HCT116 (cell line): ENCODE results near the gene ADARB2. TPM values are rescaled to one million over a fixed set of nuclear protein-coding genes. Genes with fewer than 3 reads are reported as not detected.

ENCODE experiments used
- ATAC-seq: fragments of 200-7000 bp; cut with Tn5 transposase; 2 replicates; pipeline ENCODE4 v1.9.1; 2020; ENCODE audit warnings: mild to moderate bottlenecking, moderate library complexity
- BruUV-seq: library from RNA; stranded (reverse); fragments of 400-500 nt; replicated peaks from 2 replicates; lab custom pipeline; 2021; lab: Mats Ljungman, UMichigan
- CTCF ChIA-PET: fragments of 300-600 bp; sonication (Branson Sonifier 250); formaldehyde crosslinking; loops from one replicate; lab custom pipeline; 2021; ENCODE audit warnings: antibody characterized with exemption; lab: Charles Lee
- POLR2A ChIA-PET: fragments of 300-600, 350-600 bp; sonication (Branson Sonifier 250); formaldehyde crosslinking; loops from one replicate; lab custom pipeline; 2021; ENCODE audit warnings: antibody characterized with exemption; lab: Charles Lee
- RAD21 ChIA-PET, 2 experiments: fragments of 300-600 bp; sonication (Branson Sonifier 250); formaldehyde crosslinking; loops; one replicate each; lab custom pipeline; 2023; ENCODE audit warnings: low total read pairs in 2 of 2; ENCODE audit not compliant: uncharacterized antibody in 2 of 2, unreplicated experiment in 2 of 2, low non-redundant PET in 1 of 2; lab: Charles Lee
- DNase-seq: peaks from one replicate; pipeline ENCODE4 v3.0.0-alpha.2; 2010; ENCODE audit warnings: low read depth, low spot score
- H2AFZ ChIP-seq: fragments of 200-600 bp; shearing (Covaris generic), sonication (generic); 2 replicates; pipeline ENCODE4 v1.6.1; 2017; ENCODE audit warnings: low read depth, mixed run types, mixed read lengths, antibody characterized with exemption, low read length; ENCODE audit not compliant: poor library complexity, severe bottlenecking
- H3K27ac ChIP-seq: 2 replicates; pipeline ENCODE4 v1.5.1; 2012; ENCODE audit warnings: low read depth, low read length
- H3K27me3 ChIP-seq: fragments of 200-600 bp; sonication (generic); 2 replicates; pipeline ENCODE4 v1.6.1; 2016; ENCODE audit warnings: mixed run types, low read length, mixed read lengths; ENCODE audit not compliant: insufficient read depth
- H3K36me3 ChIP-seq, 2 experiments: fragments of 200-500 bp in 1 of 2; fragments of 200-600 bp in 1 of 2; sonication (Bioruptor generic) in 1 of 2; sonication (generic) in 1 of 2; 2 replicates each; pipeline versions ENCODE4 v1.5.1 to v1.6.1; 2014 to 2016; ENCODE audit warnings: low read length in 2 of 2, inconsistent platforms in 1 of 2, mixed read lengths in 1 of 2, mixed run types in 1 of 2; ENCODE audit not compliant: insufficient read depth in 2 of 2, control insufficient read depth in 1 of 2
- H3K4me1 ChIP-seq, 2 experiments: fragments of 200-600 bp in 1 of 2; sonication (generic) in 1 of 2; 2 replicates each; pipeline versions ENCODE4 v1.5.1 to v1.6.1; 2012 to 2017; ENCODE audit warnings: low read length in 2 of 2, inconsistent platforms in 1 of 2, mild to moderate bottlenecking in 1 of 2, mixed read lengths in 1 of 2, mixed run types in 1 of 2, moderate library complexity in 1 of 2; ENCODE audit not compliant: insufficient read depth in 2 of 2, control insufficient read depth in 1 of 2
- H3K4me2 ChIP-seq: fragments of 200-600 bp; sonication (generic); 2 replicates; pipeline ENCODE4 v1.6.1; 2017; ENCODE audit warnings: mixed run types, low read length, mixed read lengths
- H3K4me3 ChIP-seq, 2 experiments: fragments of 200-600 bp in 1 of 2; sonication (generic) in 1 of 2; replicated peaks in 1 of 2; 2 replicates each; pipeline ENCODE4 v1.5.1; 2011 to 2016; ENCODE audit warnings: low read length in 2 of 2, control low read depth in 1 of 2, low read depth in 1 of 2, mild to moderate bottlenecking in 1 of 2, mixed read lengths in 1 of 2, mixed run types in 1 of 2
- H3K79me2 ChIP-seq: fragments of 200-600 bp; sonication (generic); 2 replicates; pipeline ENCODE4 v1.6.1; 2017; ENCODE audit warnings: mild to moderate bottlenecking, mixed run types, low read length, moderate library complexity, mixed read lengths; ENCODE audit not compliant: insufficient read depth
- H3K9ac ChIP-seq: fragments of 200-600 bp; sonication (generic); 2 replicates; pipeline ENCODE4 v1.6.1; 2016; ENCODE audit warnings: low read length, mixed read lengths
- H3K9me2 ChIP-seq: fragments of 200-600 bp; sonication (generic), shearing (Covaris generic); 2 replicates; pipeline ENCODE4 v1.6.1; 2017; ENCODE audit warnings: mixed run types, mild to moderate bottlenecking, moderate library complexity; ENCODE audit not compliant: insufficient read depth
- H3K9me3 ChIP-seq, 2 experiments: fragments of 200-500 bp in 1 of 2; fragments of 200-600 bp in 1 of 2; sonication (Bioruptor generic) in 1 of 2; sonication (generic) in 1 of 2; 2 replicates each; pipeline ENCODE4 v1.6.1; 2014 to 2017; ENCODE audit warnings: low read length in 2 of 2, mixed read lengths in 2 of 2, inconsistent platforms in 1 of 2, low read depth in 1 of 2, mild to moderate bottlenecking in 1 of 2, mixed run types in 1 of 2, moderate library complexity in 1 of 2; ENCODE audit not compliant: control insufficient read depth in 1 of 2, insufficient read depth in 1 of 2
- H4K20me1 ChIP-seq: fragments of 200-600 bp; sonication (generic), shearing (Covaris generic); 2 replicates; pipeline ENCODE4 v1.6.1; 2017; ENCODE audit warnings: mixed run types, mild to moderate bottlenecking, moderate library complexity; ENCODE audit not compliant: insufficient read depth
- CBX3 ChIP-seq: IDR thresholded peaks from 2 replicates; pipeline ENCODE4 v1.6.1; 2012; ENCODE audit warnings: low read depth
- EGR1 ChIP-seq: IDR thresholded peaks from 2 replicates; pipeline ENCODE4 v1.6.1; 2012; ENCODE audit warnings: low read depth
- ELF1 ChIP-seq: IDR thresholded peaks from 2 replicates; pipeline ENCODE4 v1.6.1; 2012; ENCODE audit warnings: low read depth, borderline replicate concordance
- EZH2phosphoT487 ChIP-seq: fragments of 200-600 bp; IDR thresholded peaks from 2 replicates; pipeline ENCODE4 v1.6.1; 2018; ENCODE audit warnings: antibody characterized with exemption, borderline replicate concordance
- FOSL1 ChIP-seq: IDR thresholded peaks from 2 replicates; pipeline ENCODE4 v1.6.1; 2012; ENCODE audit warnings: low read depth
- JUND ChIP-seq: IDR thresholded peaks from 2 replicates; pipeline ENCODE4 v1.6.1; 2012
- POLR2A ChIP-seq: IDR thresholded peaks from 2 replicates; pipeline ENCODE4 v1.7.0; 2011; ENCODE audit warnings: borderline replicate concordance; ENCODE audit not compliant: insufficient read depth, insufficient read length; ENCODE audit errors: extremely low read depth
- POLR2AphosphoS5 ChIP-seq: IDR thresholded peaks from 2 replicates; pipeline ENCODE4 v1.6.1; 2011; ENCODE audit warnings: mild to moderate bottlenecking, low read depth, low read length, moderate library complexity
- RAD21 ChIP-seq: IDR thresholded peaks from 2 replicates; pipeline ENCODE4 v1.6.1; 2012; ENCODE audit warnings: low read depth, mild to moderate bottlenecking
- SP1 ChIP-seq: IDR thresholded peaks from 2 replicates; pipeline ENCODE4 v1.6.1; 2012; ENCODE audit warnings: low read depth
- TCF7L2 ChIP-seq: IDR thresholded peaks from 2 replicates; pipeline ENCODE4 v1.7.0; 2011; ENCODE audit warnings: borderline replicate concordance, inconsistent platforms; ENCODE audit not compliant: insufficient read depth, insufficient read length; ENCODE audit errors: extremely low read depth
- YY1 ChIP-seq: IDR thresholded peaks from 2 replicates; pipeline ENCODE4 v1.6.1; 2011; ENCODE audit warnings: low read length, low read depth, moderate library complexity, mild to moderate bottlenecking; ENCODE audit not compliant: insufficient replicate concordance; ENCODE audit errors: extremely low read depth
- ZFX ChIP-seq: fragments of 450-650 bp; IDR thresholded peaks from 2 replicates; pipeline ENCODE4 v1.6.1; 2017
- intact Hi-C: fragments of 100-400 bp; cut with micrococcal nuclease; formaldehyde crosslinking; loops from 2 replicates; pipeline ENCODE4 v1.10.0; 2022
- total RNA-seq: library from RNA; stranded (reverse); gene quantifications from one replicate; pipeline ENCODE4 v1.2.1, GENCODE V29; 2021; ENCODE audit not compliant: unreplicated experiment
- TF ChIP-seq, protein P1 (sequence below), 3 experiments: fragments of 200-600 bp in 1 of 3; sonication (generic) in 1 of 3; IDR thresholded peaks in 2 of 3; conservative IDR thresholded peaks in 1 of 3; 2 replicates each; pipeline ENCODE4 v1.5.1; 2012 to 2017; ENCODE audit warnings: low read depth in 2 of 3, low read length in 2 of 3, antibody characterized with exemption in 1 of 3, borderline replicate concordance in 1 of 3, control low read depth in 1 of 3, mild to moderate bottlenecking in 1 of 3, mixed read lengths in 1 of 3, mixed run types in 1 of 3, moderate library complexity in 1 of 3; ENCODE audit not compliant: insufficient read depth in 1 of 3
- TF ChIP-seq, protein P2 (sequence below): IDR thresholded peaks from 2 replicates; pipeline ENCODE4 v1.6.1; 2012
- TF ChIP-seq, protein P3 (sequence below): IDR thresholded peaks from 2 replicates; pipeline ENCODE4 v1.6.1; 2012; ENCODE audit warnings: low read depth
- TF ChIP-seq, protein P4 (sequence below): IDR thresholded peaks from 2 replicates; pipeline ENCODE4 v1.6.1; 2011; ENCODE audit warnings: mild to moderate bottlenecking, low read length, moderate library complexity; ENCODE audit not compliant: insufficient replicate concordance; ENCODE audit errors: extremely low read depth

ADARB2 gene
- total RNA-seq, 1 experiment from 2014 or later, result not detected

DNA sequence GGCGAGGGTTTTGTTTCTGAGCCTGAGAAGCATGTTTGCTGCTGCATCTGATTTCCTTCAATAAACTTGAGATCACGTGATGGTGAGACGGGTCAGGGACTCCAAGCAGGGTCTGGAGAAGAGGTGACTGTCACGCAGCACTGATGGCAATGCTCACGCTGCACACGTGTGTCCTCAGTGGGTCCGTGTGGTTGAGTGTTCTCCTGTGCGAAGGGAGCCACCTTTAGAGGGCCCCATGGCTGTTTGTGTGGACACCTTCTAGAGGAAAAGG is 580.8 kb downstream of the ADARB2 start:
- peaks cover 3% of the 10 kb centered on the region; the same call in 1 of the 2 replicates for H3K27me3 ChIP-seq
- CTCF ChIA-PET, result no interaction called here
- no peaks in the 10 kb centered on the region for H3K4me1 ChIP-seq
- H3K9ac ChIP-seq, result no peak overlapping the region
- no peak for TF ChIP-seq EGR1
- TF ChIP-seq RAD21, result no peak
- no peak for TF ChIP-seq JUND
- TF ChIP-seq, protein P1, sequence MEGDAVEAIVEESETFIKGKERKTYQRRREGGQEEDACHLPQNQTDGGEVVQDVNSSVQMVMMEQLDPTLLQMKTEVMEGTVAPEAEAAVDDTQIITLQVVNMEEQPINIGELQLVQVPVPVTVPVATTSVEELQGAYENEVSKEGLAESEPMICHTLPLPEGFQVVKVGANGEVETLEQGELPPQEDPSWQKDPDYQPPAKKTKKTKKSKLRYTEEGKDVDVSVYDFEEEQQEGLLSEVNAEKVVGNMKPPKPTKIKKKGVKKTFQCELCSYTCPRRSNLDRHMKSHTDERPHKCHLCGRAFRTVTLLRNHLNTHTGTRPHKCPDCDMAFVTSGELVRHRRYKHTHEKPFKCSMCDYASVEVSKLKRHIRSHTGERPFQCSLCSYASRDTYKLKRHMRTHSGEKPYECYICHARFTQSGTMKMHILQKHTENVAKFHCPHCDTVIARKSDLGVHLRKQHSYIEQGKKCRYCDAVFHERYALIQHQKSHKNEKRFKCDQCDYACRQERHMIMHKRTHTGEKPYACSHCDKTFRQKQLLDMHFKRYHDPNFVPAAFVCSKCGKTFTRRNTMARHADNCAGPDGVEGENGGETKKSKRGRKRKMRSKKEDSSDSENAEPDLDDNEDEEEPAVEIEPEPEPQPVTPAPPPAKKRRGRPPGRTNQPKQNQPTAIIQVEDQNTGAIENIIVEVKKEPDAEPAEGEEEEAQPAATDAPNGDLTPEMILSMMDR (IDR thresholded peaks at IDR 0.05 in 2 of 3, conservative IDR thresholded peaks at IDR 0.05 in 1 of 3; ENCODE audit: borderline replicate concordance in 1 of 3, insufficient read depth in 1 of 3, low read depth in 2 of 3, low read length in 2 of 3), result no peak
- TF ChIP-seq YY1, result no peak
- TF ChIP-seq, protein P2, sequence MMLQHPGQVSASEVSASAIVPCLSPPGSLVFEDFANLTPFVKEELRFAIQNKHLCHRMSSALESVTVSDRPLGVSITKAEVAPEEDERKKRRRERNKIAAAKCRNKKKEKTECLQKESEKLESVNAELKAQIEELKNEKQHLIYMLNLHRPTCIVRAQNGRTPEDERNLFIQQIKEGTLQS, result no peak
- no peak for TF ChIP-seq POLR2AphosphoS5
- TF ChIP-seq FOSL1, result no peak
- no peak for TF ChIP-seq SP1
- TF ChIP-seq, protein P3, sequence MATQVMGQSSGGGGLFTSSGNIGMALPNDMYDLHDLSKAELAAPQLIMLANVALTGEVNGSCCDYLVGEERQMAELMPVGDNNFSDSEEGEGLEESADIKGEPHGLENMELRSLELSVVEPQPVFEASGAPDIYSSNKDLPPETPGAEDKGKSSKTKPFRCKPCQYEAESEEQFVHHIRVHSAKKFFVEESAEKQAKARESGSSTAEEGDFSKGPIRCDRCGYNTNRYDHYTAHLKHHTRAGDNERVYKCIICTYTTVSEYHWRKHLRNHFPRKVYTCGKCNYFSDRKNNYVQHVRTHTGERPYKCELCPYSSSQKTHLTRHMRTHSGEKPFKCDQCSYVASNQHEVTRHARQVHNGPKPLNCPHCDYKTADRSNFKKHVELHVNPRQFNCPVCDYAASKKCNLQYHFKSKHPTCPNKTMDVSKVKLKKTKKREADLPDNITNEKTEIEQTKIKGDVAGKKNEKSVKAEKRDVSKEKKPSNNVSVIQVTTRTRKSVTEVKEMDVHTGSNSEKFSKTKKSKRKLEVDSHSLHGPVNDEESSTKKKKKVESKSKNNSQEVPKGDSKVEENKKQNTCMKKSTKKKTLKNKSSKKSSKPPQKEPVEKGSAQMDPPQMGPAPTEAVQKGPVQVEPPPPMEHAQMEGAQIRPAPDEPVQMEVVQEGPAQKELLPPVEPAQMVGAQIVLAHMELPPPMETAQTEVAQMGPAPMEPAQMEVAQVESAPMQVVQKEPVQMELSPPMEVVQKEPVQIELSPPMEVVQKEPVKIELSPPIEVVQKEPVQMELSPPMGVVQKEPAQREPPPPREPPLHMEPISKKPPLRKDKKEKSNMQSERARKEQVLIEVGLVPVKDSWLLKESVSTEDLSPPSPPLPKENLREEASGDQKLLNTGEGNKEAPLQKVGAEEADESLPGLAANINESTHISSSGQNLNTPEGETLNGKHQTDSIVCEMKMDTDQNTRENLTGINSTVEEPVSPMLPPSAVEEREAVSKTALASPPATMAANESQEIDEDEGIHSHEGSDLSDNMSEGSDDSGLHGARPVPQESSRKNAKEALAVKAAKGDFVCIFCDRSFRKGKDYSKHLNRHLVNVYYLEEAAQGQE, result no peak
- no peak for TF ChIP-seq ZFX
- TF ChIP-seq, protein P4, sequence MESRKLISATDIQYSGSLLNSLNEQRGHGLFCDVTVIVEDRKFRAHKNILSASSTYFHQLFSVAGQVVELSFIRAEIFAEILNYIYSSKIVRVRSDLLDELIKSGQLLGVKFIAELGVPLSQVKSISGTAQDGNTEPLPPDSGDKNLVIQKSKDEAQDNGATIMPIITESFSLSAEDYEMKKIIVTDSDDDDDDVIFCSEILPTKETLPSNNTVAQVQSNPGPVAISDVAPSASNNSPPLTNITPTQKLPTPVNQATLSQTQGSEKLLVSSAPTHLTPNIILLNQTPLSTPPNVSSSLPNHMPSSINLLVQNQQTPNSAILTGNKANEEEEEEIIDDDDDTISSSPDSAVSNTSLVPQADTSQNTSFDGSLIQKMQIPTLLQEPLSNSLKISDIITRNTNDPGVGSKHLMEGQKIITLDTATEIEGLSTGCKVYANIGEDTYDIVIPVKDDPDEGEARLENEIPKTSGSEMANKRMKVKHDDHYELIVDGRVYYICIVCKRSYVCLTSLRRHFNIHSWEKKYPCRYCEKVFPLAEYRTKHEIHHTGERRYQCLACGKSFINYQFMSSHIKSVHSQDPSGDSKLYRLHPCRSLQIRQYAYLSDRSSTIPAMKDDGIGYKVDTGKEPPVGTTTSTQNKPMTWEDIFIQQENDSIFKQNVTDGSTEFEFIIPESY, result no peak
- TF ChIP-seq EZH2phosphoT487, result no peak
- TF ChIP-seq ELF1, result no peak
- no peak for TF ChIP-seq CBX3
- no peak for TF ChIP-seq TCF7L2
- no peak for TF ChIP-seq POLR2A
- H2AFZ ChIP-seq, result no peak overlapping the region
- no peak for ATAC-seq
- no TSS peak for BruUV-seq
- intact Hi-C loops, result no loop called here
- no peak overlapping the region for H3K4me3 ChIP-seq
- POLR2A ChIA-PET, result no interaction called here
- H3K79me2 ChIP-seq, result no peaks in the 10 kb centered on the region
- H3K36me3 ChIP-seq, result no peaks in the 10 kb centered on the region
- H3K9me3 ChIP-seq, result no peaks in the 10 kb centered on the region
- H3K27ac ChIP-seq, result no peak overlapping the region
- no peaks in the 10 kb centered on the region for H4K20me1 ChIP-seq
- no peak for DNase-seq
- RAD21 ChIA-PET, result no interaction called here
- H3K9me2 ChIP-seq, result no peaks in the 10 kb centered on the region
- no peak overlapping the region for H3K4me2 ChIP-seq
